Measurements from ENCODE around the gene CEP295NL.
A peak's percentile ranks its signal among the peaks of the same experiment; 100 is the strongest.

The CEP295NL gene

DNA sequence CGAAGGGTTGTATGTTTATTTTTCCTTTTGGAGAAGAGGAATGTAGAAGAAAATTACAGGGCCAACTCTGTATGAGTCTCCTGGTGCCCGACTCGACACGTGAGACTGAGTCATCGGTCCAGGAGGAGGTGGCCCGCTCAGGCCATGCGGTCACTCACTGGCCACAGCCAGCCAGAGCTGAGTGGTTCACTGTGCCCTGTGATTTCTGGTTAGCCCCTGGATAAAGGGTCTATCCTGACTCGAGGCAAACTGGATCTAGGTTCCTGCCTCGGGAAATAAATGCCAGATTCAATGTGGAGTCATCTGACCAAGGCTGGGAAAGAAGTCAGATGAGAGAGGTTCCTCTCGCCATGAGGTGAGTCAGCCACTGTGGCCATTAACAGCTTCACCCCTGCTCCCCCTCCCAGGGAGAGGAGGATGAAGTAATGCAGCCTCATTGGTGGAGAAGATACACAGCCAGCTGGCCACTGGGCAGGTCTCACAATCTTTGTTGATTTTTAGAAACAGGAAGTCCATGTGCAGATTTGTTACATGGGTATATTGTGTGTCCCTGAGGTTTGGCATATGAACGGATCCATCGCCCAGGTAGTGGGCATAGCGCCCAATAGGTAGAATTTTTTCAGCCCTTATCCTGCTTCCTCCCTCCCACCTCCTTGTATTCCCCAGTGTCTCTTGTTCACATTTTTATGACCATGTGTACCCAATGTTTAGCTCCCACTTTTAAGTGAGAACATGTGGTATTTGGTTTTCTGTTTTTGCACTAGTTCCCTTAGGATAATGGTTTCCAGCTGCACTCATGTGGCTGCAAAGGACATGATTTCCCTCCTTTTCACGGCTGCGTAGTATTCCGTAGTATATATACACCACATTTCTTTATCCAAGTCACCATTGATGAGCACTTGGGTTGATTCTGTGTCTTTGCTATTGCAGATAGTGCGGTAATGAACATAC is 40.7 kb downstream of the CEP295NL start:
- DNase-seq, result no peak

DNA sequence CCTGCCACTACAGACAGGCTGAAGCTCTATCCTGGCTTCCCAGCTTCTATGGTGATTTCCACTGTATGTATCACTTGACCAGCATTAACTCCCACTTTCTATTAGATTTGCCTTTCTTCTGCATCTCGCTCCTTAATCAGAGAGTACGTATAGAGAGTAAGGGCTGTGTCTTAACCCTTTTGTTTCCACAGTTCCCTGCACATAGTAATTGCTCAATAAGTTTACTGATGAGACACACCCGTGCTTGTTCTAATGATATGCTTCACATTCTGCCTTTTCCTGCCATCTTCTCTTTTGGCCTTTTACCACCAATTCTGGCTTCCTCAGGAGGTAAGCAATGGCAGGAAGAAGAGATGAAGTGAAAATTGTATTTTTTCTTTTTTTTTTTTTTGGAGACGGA is 41.8 kb downstream of the CEP295NL start:
- no peak for DNase-seq

DNA sequence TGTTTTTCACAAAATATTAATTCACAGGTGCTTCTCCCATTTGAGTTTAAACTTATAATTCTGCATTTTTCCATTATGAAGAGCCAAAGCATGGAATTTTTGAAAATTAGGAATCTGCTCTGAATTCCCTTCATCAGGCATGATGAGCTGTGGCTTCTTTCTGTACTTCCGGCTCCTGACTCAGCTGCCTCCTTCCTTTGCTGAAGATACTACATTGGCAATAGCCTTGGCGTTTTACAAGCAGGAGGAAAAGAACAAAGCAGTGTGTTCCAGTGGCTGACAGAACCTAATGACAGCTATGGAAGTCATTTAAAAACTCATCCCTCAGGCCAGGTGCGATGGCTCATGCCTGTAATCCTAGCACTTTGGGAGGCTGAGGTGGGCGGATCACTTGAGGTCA is 44.0 kb downstream of the CEP295NL start:
- DNase-seq, result no peak

DNA sequence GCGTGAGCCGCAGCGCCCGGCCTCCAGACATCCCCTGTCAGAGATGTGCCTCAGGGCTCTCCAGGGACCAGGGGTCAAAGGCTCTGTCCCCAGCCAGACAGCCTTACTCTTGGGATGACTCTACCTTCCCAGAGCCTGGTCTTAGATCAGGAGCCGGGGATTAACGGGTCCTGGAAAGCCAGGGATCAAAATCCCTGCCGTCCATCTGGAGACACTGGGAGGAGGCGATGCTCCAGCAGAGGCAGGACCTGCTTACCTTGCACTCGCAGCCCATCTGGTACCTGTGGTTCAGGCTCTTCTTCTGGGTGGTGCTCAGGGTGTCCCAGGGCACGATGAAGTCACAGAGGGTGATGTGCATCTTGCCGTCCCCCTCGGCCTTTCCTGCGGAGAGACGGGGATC is 45.7 kb downstream of the CEP295NL start:
- no peak for DNase-seq

DNA sequence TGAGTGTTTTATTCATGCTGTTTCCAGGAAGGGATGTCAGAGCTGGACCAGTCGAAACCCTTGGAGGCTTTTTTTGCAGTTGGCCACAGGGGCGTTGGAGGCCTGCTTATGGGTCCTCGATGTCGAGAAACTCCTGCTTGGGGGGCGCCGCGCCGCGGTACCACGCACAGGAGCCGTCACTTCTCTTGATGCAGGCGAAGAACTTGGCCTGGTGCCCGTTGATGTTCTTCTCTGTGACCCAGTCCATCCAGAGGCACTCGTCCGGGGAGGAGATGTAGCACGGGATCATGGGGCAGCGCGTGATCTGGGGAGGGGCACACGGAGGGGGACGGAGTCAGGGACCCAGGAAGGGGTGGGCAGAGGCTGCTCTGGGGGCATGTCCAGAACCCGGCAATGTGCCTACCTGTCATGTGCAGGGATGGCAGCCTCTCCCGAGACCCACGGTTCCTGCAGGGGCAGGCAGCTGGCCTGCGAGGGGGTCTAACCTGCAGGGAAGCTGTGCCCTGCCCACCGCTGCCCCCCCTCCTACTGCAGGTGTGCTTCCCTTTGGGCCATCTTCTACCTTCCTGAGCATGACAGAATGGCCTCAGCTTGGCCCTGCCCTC is 47.3 kb downstream of the CEP295NL start:
- no peak for DNase-seq

DNA sequence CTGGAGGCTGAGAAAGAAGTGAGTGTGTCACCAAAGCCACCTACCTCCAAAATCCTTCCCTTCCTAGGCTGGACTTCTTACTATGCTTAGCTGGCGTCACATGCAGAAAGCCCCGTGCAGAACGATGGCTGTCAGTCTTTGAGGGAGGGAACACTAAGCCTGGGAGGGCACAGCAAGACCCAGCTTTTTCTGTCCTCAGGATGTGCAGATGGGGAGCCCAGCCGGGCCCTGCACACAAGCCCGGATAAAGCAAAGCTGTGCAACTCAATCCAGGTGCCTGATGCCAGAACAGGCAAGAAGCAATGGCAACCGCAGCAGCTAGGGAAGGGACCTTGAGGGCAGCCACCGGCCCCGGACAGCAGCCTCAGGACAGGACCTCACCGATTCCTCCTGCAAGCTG is 48.5 kb downstream of the CEP295NL start:
- DNase-seq, result no peak

DNA sequence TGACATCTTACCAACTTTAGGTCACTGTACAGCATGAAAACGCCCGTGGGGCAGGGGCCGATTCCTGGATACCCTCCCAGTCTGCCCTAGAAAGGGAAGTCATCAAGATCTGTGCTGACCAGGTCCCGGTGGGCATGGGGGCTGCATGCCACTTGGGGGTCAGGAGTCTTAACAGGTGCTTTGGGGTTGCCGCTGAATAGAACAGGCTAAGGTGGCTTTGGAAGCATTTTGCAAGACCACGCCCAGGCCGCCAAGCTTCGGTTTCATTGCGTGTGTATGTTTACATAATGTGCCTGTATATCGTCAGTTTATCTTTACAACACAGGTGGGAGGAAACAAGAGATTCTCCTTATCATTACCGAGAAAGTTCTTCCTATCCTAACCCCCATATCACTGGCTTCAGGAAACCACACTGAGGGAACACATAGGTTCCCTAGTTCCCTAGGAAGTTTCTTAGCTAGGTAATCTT is 49.0 kb downstream of the CEP295NL start:
- no peak for DNase-seq

DNA sequence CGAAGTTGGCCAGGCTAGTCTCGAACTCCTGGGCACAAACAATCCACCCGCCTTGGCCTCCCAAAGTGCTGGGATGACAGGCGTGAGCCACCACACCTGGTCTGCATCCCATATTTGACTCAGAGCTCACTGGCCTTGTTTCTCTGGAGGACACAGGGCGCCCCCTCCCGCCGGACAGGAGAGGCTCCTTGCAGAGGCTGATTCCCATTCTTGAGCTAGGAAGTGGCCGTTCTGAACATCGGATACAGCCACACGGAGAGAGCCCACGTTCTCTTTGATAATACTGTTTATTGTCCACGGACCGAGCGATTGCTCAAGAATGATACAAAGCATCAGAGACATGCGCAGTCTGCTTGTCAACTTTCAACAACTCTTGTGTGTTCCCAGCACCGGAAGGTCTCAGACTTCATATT is 50.3 kb downstream of the CEP295NL start:
- DNase-seq, result no peak

DNA sequence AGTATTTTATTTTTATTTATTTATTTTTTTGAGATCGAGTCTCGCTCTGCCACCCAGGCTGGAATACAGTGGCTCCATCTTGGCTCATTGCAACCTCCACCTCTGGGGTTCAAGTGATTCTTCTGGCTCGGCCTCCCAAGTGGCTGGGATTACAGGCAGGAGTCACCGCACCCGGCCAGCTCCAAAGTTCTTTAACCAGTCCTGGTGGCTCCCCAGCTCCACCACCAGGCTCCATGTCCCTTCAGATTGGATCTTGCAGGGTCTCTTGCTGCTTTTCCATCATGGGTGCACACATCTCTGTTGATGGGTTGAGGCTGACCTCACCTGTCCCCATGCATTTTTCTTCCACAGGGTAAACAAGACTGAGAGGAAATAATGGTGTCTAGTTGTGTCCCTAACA is 54.0 kb downstream of the CEP295NL start:
- no peak for DNase-seq

DNA sequence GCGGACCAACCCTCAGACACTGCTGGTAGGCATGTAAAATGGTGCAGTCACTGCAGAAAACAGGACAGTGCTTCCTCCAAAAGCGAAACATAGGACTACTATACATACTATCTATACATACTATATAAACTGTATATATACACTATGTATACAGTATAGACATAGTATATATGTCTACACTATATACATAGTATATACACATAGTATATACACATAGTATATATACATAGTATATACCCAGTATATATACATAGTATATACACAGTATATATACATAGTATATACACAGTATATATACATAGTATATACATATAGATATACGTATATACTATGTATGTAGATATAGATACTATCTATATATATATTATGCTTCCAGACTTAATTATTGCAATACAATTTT is 55.9 kb downstream of the CEP295NL start:
- DNase-seq, result no peak

DNA sequence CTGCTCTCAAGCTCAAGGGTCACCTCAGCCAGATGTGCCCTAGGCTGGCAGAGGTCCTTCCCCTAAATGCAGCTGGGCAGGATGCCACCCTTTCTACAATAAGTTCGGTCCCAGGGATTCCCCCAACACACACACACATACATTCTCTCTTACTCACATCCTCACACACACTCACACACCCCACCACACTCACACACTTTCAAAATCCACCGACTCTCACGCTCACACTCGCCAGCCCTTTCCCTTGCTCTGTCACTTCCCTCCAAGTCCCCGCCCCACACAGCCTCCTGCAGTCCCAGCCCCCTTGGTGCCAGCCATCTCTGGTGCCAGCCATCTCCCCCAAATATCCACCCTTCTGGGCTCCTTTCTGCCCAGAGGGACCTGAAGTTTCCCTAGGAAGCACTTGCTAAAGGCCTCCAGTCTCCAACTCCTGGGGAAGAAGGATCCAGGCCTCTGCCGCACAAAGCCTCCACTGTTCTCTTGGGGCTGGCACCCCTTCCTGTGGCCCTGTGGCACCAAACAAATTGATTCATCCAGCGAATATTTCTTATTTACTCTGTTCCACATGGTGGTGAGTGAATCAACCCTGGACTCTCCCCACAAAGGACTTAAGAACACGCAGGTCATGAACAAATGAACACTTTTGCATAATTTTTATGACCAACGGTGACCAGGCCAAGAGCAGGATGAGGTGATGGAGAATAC is 58.5 kb downstream of the CEP295NL start:
- DNase-seq, result no peak

DNA sequence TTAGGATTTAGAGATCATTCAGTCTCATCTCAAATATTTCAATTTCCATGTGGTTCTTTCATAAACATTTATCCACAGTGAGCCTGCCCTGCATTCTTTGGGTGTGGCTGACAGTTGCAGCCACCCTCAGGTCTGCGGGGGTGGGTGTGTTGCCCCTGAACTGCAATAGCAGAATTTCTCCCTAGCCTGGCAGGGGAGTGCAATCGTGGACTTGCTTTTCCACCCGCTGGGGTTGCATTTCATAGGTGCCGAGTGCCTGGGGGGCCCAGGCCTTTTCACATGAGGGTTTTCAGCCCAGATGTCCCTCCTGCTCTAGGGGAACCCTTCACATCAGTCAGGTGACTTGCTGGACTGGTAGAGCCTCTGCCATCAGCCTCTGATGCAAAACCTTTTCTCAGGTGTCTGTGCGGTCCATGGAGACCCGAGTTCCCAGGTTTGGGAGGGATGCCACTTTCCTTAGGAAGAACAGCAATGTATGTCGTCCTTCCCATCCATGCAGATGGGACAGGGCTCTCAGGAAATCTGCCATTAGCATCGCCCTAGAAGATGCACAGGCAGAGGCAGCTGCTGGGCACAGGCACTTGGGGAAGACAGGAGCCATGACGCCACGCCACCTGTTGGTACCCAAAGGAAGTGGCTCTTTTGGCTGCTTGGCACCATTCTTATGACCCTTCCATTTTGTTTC is 60.0 kb downstream of the CEP295NL start:
- DNase-seq, result peak; percentile 64

DNA sequence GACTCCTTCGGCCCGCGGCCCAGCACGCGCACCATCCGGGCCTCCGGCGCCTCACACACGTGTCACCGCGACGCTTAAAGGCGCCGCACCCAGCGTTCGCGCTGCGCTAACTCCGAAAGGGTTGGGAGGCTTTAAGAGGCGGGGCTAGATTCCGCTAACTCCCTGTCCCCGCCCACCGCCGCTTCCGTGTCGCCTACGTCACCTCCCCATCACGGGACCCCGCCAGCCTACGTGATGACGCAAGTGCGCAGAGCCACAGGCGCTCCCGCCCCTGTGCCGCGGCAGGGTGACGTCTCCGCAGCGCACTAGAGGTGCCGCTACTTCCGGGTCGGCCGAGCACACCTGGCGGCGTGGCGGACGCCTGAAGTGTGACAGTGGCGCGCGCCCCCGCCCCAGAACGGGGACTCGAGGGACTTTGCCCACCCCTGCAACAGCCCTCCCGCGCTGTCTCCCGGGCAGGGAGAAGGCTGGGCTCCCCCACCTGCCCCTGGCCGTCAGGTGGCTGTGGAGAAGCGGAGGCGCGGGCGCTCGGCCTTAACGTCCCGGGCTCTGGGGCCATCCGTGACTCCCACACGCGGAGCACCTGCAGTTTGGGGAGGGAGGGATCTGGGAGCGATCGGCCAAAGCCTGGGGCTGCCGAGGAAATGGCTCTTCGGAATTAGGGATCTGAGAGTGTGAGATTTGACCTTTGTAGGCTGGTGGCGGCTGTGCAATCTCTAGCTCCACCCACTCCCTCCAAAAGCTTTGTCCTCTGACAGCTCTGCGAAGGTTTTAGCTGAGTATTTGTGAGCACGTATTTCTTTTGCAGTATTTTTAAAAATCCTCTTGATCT is 62.0 kb downstream of the CEP295NL start, which contains the start of gene USP36:
Gene USP36 (minus strand): TSS at position 35 of the 832 bp plus-strand sequence. CDS start 4,451 bp downstream, outside the sequence.
- DNase-seq, result peak; percentile 100
